ENCODE results near the gene TBX20.
"Not testable (repeated sequence)": the region's sequence is repeated elsewhere in the genome, so short reads cannot be mapped to it uniquely, and the experiment has no call there.

Gene TBX20

DNA sequence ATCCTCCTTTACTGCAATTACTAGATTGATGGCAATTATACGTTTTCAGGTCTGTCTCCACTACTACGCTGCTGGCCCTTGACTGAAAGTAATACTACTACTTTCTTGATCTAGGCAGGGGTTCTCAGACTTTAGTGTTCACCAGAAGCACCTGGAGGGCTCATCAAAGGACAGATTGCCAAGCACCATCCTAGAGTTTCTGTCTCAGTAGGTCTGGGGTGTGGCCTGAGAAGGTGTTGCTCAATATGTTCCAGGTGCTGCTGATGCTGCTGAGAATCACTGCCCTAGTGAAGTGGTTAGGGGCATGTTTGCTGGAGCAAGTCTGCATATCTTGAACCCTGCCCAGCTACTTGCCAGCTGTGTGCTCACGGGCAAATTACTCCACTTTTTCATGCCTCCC is 37.9 kb downstream of the TBX20 start:
- not testable (repeated sequence) for DNase-seq

GRCh38 chr7:35215063-35215462 is 38.8 kb downstream of the TBX20 start:
- DNase-seq, result not testable (repeated sequence)

DNA sequence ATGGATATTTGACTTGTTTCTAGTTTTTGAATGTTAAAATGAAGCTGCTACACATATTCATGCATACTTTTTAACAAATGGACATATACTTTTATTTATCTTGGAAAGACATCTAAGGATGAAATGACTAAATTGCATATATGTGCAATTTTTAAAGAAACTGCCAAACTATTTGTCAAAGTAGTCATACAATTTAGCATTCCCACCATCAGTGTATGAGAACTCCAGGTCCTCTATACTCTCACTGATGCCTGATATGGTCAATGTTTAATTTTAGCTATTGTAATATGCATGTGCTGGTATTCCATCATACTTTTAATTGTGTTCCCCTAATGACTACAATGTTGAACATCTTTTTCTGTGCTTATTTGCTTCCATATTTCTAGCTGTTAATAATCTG is 47.0 kb downstream of the TBX20 start:
- DNase-seq, result not testable (repeated sequence)

DNA sequence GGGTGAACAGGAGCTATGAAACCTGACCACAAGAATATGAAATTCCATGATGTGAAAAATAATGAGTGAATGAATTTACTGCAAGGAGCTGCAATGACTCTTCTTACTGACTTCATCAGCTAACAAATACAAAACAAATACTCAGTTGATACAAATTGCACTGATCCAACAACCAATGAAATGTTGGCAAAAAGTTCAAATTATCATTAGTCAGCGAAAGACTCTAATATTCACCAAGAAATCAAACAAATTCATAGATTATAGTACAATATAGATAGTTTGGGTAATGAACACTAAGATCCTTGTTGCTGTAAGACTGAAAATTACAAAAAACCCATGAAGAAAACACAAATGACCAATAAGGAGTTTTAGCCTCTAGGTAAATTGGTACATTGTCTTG is 49.0 kb downstream of the TBX20 start:
- DNase-seq, result not testable (repeated sequence)

- DNase-seq, result not testable (repeated sequence)
Measured at GRCh38 chr7:35204031-35204430, 49.9 kb downstream of the TBX20 start.

GRCh38 chr7:35202353-35202752 is 51.5 kb downstream of the TBX20 start:
- not testable (repeated sequence) for DNase-seq

DNA sequence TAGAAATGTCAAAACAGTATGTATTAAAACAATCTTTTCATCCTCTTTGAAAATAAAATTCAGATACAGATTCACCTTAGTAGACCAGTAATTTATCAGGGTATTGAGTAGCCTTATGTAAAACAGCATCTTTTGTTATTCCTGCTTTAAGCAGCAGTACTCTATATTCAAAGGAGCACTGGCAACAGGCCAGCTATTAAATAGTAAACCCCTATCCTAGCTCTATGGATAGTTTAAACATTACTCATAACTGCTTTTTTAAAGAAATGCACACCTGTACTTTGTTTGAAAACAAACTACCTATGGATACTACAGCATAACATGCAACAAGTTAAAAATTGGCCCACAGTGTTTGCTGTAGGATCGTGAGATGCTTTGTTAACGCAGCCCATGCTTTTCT is 53.7 kb downstream of the TBX20 start:
- DNase-seq, result not testable (repeated sequence)

- DNase-seq, result not testable (repeated sequence)
Measured at GRCh38 chr7:35198370-35199140, 55.3 kb downstream of the TBX20 start.

GRCh38 chr7:35191571-35191970 is 62.3 kb downstream of the TBX20 start:
- not testable (repeated sequence) for DNase-seq

DNA sequence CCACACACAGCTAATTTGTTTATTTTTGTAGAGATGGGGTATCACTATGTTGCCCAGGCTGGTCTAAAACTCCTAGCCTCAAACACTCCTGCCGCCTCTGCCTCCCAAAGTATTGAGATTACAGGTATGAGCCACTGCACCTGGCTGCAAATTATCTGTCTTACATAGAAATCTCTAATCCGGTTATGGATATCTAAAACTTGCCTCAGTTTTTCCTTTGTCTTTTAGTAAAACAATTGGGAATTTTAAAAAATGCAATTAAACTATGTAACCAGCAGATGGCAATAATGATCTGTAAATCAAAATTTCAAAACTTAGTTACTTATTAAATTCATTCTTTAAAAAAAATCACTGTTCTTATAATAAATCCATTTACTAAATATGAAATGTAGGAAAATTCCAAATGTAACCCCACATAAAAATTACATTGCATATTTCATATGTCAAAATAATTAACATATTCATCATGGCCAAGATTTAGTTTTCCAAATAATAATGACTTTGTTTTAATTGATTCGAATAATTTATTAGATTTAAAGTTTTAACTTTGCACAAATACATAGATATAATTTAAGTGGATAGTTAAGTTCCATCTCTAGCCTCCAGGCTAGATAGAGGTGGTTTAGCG is 63.6 kb downstream of the TBX20 start:
- DNase-seq, result not testable (repeated sequence)

DNA sequence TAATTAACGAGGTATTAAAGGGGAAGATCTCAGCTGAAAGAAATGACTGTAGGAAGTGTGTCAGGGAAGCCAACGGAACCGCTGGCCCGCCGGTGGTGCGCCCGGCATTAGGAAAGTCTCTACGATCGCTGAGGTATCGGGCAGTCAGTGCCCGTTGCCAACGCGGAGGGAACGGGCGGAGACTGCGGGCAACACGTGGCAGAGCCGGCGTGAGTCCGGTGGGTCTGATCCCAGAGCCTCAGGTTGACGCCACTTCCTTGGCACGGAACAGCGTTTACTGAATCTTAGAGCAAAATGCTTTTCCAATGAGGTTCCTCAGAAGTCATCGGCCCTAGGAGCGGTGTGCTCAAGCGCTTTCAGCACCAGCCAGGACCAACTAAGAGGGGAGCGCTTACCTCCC is 67.1 kb downstream of the TBX20 start:
- DNase-seq, result peak; percentile 13

DNA sequence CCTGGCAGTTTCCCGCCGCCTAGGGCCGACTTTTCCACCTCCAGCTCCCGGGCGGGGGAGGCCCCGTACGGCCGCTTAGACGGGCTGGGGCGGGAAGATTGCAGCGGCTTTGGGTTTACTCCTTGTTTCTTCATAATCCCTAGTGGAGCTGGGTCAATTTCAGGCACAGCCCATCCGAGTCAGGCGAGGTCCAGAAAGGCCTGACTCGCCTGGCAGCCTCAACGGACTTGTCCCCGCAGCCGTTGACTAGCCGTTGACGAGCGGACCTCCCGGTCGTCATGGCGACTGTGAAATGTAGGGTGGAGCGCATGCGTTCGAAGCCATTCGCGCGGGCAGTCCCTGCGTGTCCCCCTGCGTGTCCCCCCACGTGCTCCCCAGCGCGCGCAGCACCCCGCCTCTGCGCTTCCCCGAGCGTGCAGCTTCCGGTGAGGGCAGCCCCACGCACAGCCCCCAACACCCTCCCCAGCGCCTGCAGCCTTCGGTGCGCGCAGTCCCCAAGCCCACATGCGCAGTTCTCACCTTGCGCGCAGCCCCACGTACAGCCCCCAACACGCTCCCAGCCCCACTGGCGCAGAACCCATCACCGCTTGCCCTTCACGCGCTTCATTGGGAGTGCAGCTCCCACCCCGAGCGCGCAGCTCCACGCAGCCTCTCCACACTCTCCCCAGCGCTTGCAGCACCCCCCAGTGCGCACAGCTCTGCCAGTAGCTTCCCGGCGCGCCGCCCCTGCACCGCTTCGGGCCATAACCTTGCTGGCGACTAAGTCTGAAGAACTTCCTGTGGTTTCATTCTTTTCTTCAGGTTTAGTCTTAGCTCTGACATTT is 67.8 kb downstream of the TBX20 start:
- peak; percentile 28 for DNase-seq

GRCh38 chr7:35185578-35185907 is 68.4 kb downstream of the TBX20 start:
- DNase-seq, result not testable (repeated sequence)

GRCh38 chr7:35184961-35185360 is 68.9 kb downstream of the TBX20 start:
- DNase-seq, result not testable (repeated sequence)

GRCh38 chr7:35183873-35184503 is 69.9 kb downstream of the TBX20 start:
- DNase-seq, result not testable (repeated sequence)

DNA sequence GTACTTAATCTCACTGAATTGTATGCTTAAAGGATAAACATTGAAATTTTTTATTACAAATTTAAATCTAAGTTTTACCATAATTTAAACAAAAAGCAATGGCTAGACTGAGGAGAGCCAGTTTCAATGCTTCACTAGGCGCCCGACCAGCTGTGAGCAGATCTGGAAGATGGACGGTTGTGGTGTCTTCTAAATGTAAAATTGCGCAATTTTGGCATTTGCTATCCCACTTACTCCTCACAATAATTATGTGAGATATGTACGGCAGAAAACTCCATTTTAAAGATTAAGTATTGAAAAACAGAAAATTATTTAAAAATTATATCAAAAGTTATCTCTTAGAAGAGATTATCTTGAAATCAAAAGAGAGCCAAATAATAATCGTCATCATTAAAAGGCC is 73.2 kb downstream of the TBX20 start:
- not testable (repeated sequence) for DNase-seq

GRCh38 chr7:35173176-35173575 is 80.7 kb downstream of the TBX20 start:
- not testable (repeated sequence) for DNase-seq

DNA sequence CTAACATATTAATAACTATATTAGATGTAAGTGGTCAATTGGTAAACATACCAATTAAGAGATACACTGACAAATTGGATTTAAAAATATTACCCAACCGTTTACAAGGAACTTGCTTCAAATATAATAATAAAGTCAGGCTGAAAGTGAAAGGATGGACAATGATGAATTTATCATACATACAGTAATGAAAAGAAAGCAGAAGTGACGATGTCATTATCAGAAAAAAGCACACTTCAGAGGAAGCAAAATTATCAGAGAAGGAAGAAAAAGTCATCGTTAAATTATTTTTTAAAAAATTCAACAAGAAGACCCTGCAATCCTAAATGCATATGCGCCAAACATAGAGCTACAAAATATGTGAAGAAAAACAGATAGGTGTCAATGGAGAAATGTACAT is 81.8 kb downstream of the TBX20 start:
- DNase-seq, result not testable (repeated sequence)

GRCh38 chr7:35167658-35168057 is 86.2 kb downstream of the TBX20 start:
- not testable (repeated sequence) for DNase-seq

GRCh38 chr7:35167158-35167557 is 86.7 kb downstream of the TBX20 start:
- DNase-seq, result not testable (repeated sequence)

GRCh38 chr7:35161059-35161740 is 92.7 kb downstream of the TBX20 start:
- DNase-seq, result not testable (repeated sequence)
